A673 (cell line): ENCODE data around the gene SCML2.

ENCODE experiments used
- CTCF ChIP-seq: fragments of 300-800, 200-600 bp; sonication (generic); conservative IDR thresholded peaks from 2 replicates; pipeline ENCODE4 v1.5.1; 2017; ENCODE audit warnings: low read depth, mild to moderate bottlenecking, antibody characterized with exemption, low read length, moderate library complexity, mixed read lengths
- EZH2 ChIP-seq: fragments of 200-600 bp; sonication (generic); IDR thresholded peaks from 2 replicates; pipeline ENCODE4 v1.6.1; 2017; ENCODE audit warnings: borderline replicate concordance, low read depth, mild to moderate bottlenecking, mixed read lengths, antibody characterized with exemption, low read length; ENCODE audit not compliant: poor library complexity, severe bottlenecking

DNA sequence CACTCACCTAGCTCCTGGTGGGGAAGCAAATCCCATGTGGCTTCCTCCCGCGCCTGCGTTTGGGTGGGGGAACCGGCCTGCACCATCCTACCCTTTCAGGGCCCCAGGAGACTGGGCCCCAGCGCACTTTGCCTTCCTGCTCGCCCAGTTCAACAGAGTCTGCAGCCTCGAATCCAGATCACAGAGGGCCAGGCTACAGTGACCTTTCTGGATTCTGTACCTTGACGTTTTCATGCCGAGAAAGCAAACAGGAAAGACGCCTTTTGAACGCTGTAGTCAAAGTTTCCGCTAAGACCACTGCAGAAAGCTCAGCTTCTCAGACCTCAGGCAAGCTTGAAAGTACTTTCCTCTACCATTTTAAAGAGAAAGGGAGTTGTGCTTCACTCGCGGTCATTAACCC is 126.4 kb downstream of the SCML2 start:
- TF ChIP-seq CTCF (no peak), EZH2 (no peak)
